Skin of body (tissue), 2 donors: Measurements from ENCODE around the gene NRIP1. TPM values are rescaled to one million over a fixed set of nuclear protein-coding genes. Genes with fewer than 3 reads are reported as not detected.

Source experiments
- DNase-seq: peaks from one replicate; lab custom pipeline; 2025; lab: John Stamatoyannopoulos, UW
- total RNA-seq: library from RNA; depleted of rRNA; stranded (reverse); fragments of >200 nt; gene quantifications from one replicate; pipeline ENCODE4 v1.2.3, GENCODE V29; 2014

NRIP1 gene
- total RNA-seq, 1 donor from 2014 or later, result 41.2 TPM

DNA sequence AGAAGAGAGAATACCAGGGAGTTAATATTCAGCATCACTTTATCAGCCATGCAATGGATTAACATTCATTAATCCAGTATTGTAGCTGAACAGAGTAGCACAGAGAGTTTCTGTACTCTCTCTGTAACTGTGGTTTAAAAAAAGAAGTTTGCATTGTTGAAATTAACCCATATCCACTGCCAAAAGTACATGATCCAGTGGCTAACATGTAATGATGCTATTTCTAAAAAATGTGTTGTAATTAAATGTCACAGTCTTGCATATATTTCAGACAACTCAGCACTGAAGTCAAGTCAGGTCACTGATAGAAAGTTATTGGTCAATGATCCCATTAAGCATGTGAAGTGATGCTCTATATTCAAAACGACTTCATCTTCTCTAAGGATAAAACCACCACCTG lies 141.3 kb downstream of the NRIP1 start:
- DNase-seq, result no peak

- no peak for DNase-seq
Measured at GRCh38 chr21:14922980-14923379, 141.8 kb downstream of the NRIP1 start.

DNA sequence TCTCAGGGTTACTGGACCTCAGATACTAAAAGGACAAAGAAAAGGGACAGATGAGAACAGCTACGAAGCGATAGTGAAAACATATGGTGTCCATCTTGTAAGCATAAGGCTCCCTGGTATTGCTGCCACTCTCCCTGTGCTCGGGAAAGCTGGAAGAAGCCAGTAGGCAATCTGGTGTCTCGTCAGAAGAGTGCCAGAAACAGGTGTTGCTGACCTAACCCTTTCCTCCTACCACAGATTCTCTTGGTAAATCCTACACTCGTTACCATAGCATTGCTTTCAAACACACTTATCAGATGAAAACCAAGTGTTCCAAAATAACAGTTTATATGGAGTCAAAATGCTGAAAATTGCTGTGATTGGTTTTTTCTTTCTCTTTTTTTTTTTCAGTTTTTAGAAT lies 146.3 kb downstream of the NRIP1 start:
- no peak for DNase-seq

- no peak for DNase-seq
Measured at GRCh38 chr21:14917762-14918161, 147.0 kb downstream of the NRIP1 start.

DNA sequence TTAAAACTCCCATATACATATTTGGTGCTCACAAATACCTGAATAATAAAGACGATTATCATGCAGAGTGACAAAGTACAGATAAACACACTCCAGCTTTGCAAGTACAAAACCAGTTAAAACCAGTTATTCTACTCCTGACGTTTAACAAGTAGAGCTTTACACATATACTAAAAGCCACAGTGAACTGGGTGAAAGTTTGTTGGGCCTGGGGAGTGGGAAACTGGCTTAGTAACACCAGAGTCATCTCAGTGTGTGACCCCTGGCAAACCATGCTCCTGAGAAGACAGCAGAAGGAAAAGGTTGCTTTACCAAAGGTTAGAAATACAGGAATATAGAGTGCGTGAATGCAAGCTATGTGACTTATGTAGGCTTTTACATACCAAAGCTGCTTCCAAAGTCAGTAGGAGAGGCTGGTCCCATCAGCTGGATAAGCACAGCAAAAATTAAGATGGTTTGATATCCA lies 148.1 kb downstream of the NRIP1 start:
- DNase-seq, result no peak

DNA sequence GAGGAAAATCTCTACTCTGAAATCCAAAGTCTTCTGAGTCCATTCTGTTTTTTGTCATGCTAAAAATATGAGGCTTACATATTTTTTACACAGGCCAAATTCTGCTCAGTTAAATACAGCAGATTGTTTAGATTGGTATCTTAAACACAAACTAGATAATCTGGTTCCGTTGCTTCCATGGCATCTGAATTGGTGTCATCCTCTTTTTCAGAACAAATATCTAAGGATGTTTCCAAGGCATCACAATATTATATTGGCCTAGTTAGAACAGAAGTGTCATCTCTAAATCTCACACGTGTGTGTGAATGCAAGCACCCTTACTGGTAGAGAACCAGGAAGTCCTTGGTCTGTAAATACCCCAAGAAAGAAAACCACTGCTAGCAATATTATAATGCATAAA lies 151.2 kb downstream of the NRIP1 start:
- DNase-seq, result no peak

GRCh38 chr21:14911351-14911750 lies 153.4 kb downstream of the NRIP1 start:
- no peak for DNase-seq
